ENCODE data around the gene ZNF48. TPM values are rescaled to one million over a fixed set of nuclear protein-coding genes. Genes with fewer than 3 reads are reported as not detected.
"Not testable (repeated sequence)": the region's sequence is repeated elsewhere in the genome, so short reads cannot be mapped to it uniquely, and the experiment has no call there.

The ZNF48 gene
- total RNA-seq, 1 donor from 2014 or later = 5.0 TPM

DNA sequence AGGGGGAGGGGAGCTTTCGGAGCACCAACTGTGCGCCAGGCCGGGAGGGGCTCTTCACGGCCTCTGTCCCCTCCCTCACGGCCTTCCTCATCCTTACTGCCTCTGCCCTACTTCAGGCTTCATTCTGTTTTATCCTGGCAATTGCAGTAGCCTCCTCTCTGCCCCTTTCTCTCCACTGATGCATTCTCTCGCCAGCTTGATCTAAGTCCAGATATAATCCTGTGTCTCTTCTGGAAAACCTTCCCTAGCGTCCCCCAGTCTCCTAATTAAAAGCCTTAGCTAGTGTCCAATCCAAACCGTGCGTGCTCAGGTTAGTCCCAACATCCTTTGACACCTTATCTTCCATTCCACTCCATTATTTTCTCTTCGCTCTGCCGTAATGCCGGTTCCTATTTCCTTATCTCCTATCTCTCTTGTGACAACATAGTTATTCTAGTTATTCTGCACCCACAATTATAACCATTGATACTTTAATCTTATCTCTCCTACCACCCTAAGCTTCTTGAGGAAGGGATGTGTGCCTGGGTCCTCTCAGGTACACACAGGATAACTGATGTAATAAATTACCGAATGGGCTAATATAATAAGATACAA lies 869 bp downstream of the ZNF48 start:
- intact Hi-C loops (cut with micrococcal nuclease) = no loop called here
- no peak for DNase-seq
- H3K4me1 ChIP-seq = peaks cover 45% of the 10 kb centered on the region
- TF ChIP-seq, protein P1, sequence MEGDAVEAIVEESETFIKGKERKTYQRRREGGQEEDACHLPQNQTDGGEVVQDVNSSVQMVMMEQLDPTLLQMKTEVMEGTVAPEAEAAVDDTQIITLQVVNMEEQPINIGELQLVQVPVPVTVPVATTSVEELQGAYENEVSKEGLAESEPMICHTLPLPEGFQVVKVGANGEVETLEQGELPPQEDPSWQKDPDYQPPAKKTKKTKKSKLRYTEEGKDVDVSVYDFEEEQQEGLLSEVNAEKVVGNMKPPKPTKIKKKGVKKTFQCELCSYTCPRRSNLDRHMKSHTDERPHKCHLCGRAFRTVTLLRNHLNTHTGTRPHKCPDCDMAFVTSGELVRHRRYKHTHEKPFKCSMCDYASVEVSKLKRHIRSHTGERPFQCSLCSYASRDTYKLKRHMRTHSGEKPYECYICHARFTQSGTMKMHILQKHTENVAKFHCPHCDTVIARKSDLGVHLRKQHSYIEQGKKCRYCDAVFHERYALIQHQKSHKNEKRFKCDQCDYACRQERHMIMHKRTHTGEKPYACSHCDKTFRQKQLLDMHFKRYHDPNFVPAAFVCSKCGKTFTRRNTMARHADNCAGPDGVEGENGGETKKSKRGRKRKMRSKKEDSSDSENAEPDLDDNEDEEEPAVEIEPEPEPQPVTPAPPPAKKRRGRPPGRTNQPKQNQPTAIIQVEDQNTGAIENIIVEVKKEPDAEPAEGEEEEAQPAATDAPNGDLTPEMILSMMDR (IDR thresholded peaks at IDR 0.05; ENCODE audit: borderline replicate concordance) = no peak
- peak overlapping the region; percentile 92 for H3K27ac ChIP-seq (replicated peaks)
- H3K4me3 ChIP-seq = peak overlapping the region; percentile 94
- H3K27me3 ChIP-seq (ENCODE audit: low read depth) = no peaks in the 10 kb centered on the region
- peaks cover 15% of the 10 kb centered on the region for H3K36me3 ChIP-seq
- H3K9me3 ChIP-seq (replicated peaks) = no peaks in the 10 kb centered on the region

DNA sequence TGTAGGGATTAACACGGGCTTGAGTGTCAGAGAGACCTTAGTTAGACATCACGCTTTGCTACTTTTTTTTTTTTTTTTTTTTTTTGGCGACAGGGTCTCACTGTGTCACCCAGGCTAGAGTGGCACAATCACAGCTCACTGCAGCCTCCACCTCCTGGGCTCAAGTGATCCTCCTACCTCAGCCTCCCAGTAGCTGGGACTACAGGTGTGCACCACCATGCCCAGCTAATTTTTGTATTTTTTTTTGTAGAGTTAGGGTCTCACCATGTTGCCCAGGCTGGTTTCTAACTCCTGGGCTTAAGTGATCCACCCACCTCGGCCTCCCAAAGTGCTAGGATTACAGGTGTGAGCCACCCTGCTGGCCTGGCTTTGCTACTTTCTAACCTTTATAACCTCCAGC lies 1.4 kb downstream of the ZNF48 start:
- Histone ChIP-seq H3K4me3 (peak overlapping the region; percentile 94), H3K4me1 (peaks cover 47% of the 10 kb centered on the region), H3K27ac (replicated peaks) (peak overlapping the region; percentile 92), H3K36me3 (peaks cover 15% of the 10 kb centered on the region)
- intact Hi-C loops (cut with micrococcal nuclease); DNase-seq; H3K9me3 ChIP-seq (replicated peaks); H3K27me3 ChIP-seq (ENCODE audit: low read depth): not testable (repeated sequence)

DNA sequence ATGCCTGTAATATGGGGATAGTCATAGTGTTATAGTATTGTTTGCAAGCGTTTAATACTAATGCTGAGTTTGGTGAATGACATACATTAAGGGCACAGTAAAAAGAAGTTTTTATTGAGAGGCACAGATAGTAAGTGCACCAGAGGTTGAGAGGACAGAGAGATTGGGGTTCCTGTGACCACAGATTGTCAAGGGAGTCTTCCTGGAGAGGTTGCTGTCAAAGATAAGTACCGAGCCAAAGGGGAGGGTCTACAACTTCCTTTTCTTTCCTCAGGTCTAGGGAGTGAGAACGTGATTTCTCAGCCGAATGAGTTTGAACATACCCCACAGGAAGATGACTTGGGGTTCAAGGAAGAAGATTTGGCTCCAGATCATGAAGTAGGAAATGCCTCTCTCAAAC lies 1.8 kb downstream of the ZNF48 start:
- DNase-seq = no peak
- H3K4me1 ChIP-seq = peaks cover 47% of the 10 kb centered on the region
- intact Hi-C loops (cut with micrococcal nuclease) = no loop called here
- H3K27me3 ChIP-seq (ENCODE audit: low read depth) = no peaks in the 10 kb centered on the region
- no peak overlapping the region for H3K4me3 ChIP-seq
- TF ChIP-seq, protein P1 (IDR thresholded peaks at IDR 0.05; ENCODE audit: borderline replicate concordance) = no peak
- peaks cover 15% of the 10 kb centered on the region for H3K36me3 ChIP-seq
- H3K9me3 ChIP-seq (replicated peaks) = no peaks in the 10 kb centered on the region
- no peak overlapping the region for H3K27ac ChIP-seq (replicated peaks)

DNA sequence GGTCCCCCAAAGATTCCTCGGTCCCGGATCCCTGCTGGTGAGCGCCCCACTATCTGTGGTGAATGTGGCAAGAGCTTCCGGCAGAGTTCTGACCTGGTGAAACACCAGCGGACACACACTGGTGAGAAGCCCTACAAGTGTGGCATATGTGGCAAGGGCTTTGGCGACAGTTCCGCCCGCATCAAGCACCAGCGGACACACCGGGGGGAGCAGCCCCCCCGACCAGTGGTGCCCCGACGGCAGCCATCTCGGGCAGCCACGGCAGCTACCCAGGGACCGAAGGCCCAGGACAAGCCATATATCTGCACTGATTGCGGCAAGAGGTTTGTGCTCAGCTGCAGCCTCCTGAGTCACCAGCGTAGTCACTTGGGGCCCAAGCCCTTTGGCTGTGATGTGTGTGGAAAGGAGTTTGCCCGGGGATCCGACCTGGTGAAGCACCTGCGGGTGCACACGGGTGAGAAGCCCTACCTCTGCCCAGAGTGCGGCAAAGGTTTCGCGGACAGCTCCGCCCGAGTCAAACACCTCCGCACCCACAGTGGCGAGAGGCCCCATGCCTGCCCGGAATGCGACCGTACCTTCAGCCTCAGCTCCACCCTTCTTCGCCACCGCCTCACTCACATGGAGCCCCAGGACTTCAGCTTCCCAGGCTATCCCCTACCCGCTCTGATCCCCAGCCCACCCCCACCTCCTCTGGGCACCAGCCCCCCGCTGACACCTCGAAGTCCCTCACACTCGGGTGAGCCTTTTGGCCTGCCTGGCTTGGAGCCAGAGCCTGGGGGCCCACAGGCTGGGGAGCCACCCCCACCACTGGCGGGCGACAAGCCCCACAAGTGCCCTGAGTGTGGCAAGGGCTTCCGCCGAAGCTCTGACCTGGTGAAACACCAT lies 2.8 kb downstream of the ZNF48 start:
- H3K27ac ChIP-seq (replicated peaks) = no peak overlapping the region
- no peaks in the 10 kb centered on the region for H3K9me3 ChIP-seq (replicated peaks)
- H3K4me3 ChIP-seq = no peak overlapping the region
- H3K27me3 ChIP-seq (ENCODE audit: low read depth) = no peaks in the 10 kb centered on the region
- intact Hi-C loops (cut with micrococcal nuclease) = no loop called here
- H3K4me1 ChIP-seq = peaks cover 47% of the 10 kb centered on the region
- DNase-seq = no peak
- H3K36me3 ChIP-seq = peaks cover 15% of the 10 kb centered on the region
- TF ChIP-seq, protein P1 (IDR thresholded peaks at IDR 0.05; ENCODE audit: borderline replicate concordance) = no peak

DNA sequence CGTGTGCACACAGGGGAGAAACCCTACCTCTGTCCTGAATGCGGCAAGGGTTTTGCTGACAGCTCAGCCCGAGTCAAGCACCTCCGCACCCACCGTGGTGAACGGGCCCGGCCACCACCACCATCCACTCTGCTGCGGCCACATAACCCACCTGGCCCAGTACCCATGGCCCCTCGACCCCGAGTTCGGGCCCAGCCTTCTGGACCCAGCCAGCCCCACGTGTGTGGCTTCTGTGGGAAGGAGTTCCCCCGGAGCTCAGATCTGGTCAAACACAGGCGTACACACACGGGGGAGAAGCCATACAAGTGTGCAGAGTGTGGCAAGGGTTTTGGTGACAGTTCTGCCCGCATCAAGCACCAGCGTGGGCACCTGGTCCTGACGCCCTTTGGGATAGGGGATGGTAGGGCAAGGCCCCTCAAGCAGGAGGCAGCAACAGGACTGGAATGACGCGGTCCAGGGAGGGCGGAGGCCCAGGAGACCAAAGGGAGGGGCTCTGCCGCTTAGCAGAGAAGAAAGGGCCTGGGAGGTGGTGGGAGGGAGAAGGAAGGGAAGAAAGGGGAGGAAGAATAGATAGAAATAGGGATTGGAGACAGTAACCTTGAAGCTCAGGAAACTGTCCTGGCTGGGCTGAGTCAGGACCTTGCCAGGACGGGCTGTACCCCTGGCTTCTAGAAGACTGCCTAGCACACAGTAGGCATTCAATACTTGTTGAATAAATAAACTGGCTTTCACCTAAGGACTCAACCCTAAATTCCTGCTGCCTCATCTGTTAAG lies 3.6 kb downstream of the ZNF48 start:
- H3K27me3 ChIP-seq (ENCODE audit: low read depth) = no peaks in the 10 kb centered on the region
- H3K4me1 ChIP-seq = peaks cover 47% of the 10 kb centered on the region
- no peak for DNase-seq
- peaks cover 15% of the 10 kb centered on the region for H3K36me3 ChIP-seq
- no peaks in the 10 kb centered on the region for H3K9me3 ChIP-seq (replicated peaks)
- TF ChIP-seq, protein P1 (IDR thresholded peaks at IDR 0.05; ENCODE audit: borderline replicate concordance) = no peak
- intact Hi-C loops (cut with micrococcal nuclease) = no loop called here
- no peak overlapping the region for H3K27ac ChIP-seq (replicated peaks)
- H3K4me3 ChIP-seq = no peak overlapping the region

Measured in left ventricle myocardium inferior (tissue), 1 donor.